HG03060 (cell line): ENCODE data around the gene FGGY.

ENCODE experiments used
- ATAC-seq: cut with Tn5 transposase; IDR thresholded peaks from one replicate; pipeline ENCODE4 v1.9.1; 2021; ENCODE audit warnings: low read depth, moderate number of reproducible peaks; ENCODE audit not compliant: unreplicated experiment

The FGGY gene

GRCh38 chr1:59378621-59379370, 81.9 kb downstream of the FGGY start:
- no peak for ATAC-seq

DNA sequence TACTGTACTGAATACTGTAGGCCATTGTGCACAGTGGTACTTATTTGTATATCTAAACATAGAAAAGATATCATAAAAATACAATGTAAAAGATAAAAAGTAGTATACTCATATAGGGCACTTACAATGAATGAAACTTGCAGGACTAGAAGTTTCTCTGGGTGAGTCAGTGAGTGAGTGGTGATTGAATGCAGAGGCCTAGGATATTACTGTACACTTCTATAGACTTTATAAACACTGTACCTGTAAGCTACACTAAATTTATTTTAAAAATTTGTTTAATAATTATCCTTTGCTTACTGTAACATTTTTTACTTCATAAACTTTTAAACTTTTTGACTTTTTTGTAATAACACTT, 82.5 kb downstream of the FGGY start:
- ATAC-seq: no peak

DNA sequence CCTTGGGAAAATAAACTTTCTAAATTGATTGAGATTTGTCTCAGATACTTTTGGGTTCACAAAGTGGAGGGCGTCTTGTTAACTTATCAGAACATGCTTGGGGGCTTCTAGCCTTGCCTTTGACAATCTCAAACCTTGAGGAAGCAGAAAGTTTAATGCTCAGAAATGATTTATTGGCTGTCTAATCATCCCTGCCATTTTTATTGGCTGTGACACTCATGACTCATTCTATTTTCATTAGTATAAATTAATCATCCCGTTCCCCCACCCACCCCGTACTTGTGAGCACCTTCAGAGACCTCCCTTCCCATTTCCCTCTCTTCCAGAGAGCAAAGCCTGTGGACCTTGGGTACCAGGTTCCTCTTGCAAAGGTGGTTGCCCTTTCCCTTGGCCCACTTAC, 87.1 kb downstream of the FGGY start:
- no peak for ATAC-seq

DNA sequence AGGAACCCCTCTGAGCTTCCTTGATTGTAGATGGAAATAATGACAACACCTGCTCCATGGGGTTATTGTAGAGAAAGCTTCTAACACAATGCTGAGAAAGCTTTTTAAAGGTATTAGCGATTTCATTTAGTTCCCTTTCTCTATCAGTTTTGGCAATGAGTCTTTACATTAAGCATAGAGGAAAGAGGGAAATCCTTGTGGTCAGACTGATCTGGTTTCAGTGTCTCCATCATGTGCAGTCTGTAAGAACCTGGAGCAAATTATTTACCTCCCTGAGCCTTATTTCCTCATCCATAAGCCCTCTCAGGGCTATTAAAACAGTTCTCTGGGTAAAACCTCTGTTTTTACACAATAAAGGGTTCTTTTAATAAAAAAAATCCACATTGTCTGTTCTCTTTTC, 87.5 kb downstream of the FGGY start:
- ATAC-seq: no peak

- no peak for ATAC-seq
These were observed 91.3 kb downstream of the FGGY start for GRCh38 chr1:59388191-59388590.

GRCh38 chr1:59389847-59390246, 93.0 kb downstream of the FGGY start:
- ATAC-seq: no peak

GRCh38 chr1:59390307-59390706, 93.4 kb downstream of the FGGY start:
- ATAC-seq: no peak

DNA sequence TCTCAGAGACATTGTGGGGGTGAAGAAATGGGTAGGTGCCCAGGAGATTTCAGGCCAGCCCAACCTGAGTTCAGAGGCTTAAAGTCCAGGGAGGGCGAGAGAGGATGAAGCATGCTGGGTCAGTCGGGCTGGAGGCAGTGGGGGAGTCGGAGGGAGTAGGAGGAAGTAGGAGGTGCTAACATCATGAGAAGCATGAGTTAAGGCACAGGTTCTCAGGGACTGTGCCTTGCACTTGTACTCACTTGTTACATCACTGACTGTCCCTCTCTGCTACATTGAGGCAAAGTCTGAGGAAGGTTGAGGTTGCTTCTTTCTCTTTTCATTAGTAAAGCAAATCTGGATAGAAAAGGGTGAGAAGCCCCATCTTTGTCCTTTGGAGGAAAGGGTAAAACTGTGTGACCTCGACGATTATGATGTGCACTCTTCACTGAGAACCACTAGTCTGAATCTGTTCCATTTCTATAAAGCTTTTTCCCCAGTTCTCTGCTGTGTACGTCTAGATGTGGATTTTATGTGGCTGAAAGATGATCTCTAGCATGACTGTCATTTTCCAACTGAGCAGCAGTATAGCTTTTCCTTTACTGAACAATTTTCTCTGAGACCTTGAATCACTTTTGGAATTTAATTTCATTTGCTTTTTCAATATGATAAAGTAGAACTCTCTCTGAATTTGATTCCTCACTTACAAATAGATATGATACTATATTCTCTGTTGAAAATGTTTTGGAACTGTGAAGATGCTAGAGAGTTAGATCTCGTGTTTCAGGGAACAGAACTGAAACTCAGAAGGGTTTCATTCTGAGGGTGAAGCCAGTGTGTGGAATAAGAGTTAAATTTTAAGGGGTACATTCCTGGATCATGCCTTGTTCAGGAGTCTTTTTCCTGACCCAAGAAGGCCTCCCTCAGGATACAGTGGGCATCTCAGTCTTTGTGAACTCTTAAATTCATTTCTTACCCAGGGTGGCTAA, 94.6 kb downstream of the FGGY start:
- ATAC-seq: no peak

DNA sequence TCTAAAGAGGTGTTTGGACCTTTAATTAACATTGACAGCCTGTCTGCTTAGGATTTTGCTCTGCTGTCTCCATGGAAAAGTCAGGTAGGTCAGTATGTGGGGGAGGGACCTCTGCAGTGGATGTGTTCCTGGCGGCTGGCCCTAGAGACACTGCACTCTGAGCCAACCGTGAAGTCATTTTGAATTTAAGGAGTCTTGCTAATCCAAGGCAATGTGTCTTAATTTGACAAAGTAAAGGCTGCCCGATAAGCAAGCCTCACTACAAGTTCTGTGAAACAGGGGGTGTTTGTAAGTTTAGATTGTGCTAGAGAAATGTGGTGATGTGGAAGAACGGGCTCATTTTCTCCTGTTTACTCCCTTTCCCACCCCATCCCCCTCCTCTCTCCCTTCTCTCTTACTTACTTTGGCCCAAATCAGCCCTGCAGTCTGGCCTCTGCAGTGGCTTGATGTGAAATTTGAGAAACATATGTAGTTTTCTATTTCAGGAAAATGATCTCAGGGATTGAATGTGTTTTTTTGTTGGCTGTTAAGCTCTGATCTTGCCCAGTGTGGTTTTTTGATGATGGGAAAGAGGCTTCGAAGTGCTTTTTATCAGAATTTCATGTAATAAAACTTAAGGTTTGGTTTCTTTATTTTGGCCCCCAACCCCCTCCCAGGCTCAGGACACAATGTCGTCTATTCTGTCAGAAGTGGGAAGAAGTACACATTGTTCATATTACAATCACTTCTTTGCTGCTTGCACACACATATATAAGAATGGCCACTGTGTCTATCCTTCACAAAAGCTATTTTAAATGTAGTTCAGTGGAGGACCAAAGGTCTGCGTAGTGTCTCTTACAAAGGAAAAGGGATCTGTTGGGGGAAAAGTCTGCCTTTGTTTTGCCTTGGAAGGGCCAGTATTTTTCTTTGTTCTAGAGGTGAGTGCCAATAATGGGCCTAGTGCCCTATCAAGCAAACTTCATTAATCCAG, 96.6 kb downstream of the FGGY start:
- ATAC-seq: no peak

DNA sequence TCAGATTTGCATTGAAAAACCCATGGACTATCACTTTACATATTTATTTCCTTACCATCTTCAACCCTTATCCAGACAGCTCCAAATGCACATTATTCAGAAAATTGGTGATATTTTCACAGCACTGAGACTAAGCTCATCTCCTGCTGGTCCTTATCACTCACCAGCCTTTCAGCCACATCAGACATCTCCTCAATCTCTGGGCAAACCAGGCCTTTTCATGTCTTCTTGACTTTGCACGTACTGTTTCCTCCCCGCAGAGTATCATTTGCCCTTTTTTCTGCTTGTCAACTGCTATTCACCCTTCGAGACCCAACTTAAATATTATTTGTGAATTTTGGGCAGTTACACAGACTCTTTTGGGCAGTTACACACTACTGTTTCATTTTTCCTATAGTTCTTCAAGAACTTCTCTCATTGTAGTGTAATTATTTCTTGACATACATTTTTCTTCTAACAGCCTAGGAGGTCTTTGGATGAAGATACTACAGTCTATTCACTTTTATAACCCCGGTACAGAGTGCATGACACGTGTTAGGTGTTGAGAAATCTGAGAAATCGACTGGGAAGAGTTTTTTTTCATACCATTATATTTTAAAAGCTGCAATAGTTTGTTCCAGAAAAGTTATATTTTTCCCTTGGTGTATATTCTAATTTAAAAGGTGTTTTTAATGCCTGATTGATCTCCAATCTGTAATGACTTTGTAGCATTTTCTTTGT, 98.0 kb downstream of the FGGY start:
- ATAC-seq: no peak

GRCh38 chr1:59396387-59396786, 99.5 kb downstream of the FGGY start:
- ATAC-seq: no peak

DNA sequence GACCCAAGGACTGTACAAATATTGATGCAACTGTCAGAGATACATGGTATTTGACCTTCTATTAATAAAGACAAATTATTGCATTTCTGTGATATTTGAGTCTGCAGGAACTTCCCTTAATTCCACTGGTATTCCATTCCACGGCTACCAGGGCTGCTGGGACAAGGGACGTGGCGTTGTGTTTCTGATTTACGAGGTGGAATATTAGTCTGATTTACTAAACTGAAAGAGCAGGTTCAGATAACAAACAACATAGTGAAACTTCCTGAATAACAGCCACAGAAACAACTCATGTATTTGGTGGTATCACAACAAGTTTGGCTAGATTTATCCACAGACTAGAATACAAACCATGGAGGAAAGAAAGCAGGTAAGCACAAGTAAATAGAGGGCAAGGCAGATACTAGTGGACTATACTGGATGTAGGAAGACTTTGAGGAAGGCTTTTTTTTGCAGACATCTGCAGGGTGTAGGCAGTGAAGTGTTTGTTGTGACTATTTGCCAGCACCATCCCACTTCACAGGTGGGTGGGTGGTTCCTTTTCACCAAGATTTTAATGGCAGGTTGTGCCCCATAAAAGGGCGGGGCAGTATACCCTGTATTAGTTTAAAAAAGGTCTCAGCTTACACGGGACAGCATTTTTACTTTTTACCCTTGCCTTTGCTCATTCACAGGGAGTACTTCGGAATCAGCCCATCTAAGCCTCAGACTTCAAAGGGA, 100.4 kb downstream of the FGGY start:
- no peak for ATAC-seq

DNA sequence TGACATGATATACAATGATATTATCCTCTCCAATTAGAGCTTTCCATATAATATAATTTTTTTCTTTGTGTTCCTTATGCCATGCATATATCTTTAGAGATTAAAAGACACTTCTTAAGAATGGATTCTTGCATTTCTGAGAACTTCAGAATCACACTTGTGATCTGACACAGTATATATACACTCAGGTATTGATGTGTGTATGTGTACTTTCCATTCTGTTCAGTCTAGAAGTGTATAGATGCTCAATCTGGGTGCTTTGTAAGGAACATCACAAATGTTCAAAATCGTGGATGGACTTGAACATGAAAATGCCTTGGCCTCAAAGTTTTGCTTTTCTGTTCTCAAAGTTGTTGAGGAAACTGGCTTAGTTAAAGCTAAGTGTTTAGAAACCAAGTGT, 102.7 kb downstream of the FGGY start:
- ATAC-seq: no peak

- no peak for ATAC-seq
These were observed 104.7 kb downstream of the FGGY start for GRCh38 chr1:59401581-59401980.

DNA sequence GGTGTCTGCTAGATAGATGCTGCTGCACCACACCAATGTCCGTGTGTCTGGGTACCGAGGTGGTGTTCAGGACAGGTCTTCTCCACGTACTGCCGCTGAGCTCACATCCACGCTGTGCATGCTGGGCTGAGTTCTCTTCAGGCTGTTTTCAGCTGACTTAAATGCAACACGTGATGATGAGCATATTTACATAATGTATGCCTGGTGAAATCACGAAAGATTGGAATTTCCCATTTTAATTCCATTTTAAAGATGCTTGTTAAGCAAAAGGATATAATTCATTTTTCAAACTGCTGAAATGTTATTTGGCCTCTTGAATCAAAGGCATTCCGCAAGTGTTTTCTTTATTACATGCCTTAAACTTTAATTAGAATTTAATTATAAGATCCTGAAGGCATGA, 107.9 kb downstream of the FGGY start:
- ATAC-seq: no peak

- no peak for ATAC-seq
These were observed 109.7 kb downstream of the FGGY start for GRCh38 chr1:59406437-59407164.

DNA sequence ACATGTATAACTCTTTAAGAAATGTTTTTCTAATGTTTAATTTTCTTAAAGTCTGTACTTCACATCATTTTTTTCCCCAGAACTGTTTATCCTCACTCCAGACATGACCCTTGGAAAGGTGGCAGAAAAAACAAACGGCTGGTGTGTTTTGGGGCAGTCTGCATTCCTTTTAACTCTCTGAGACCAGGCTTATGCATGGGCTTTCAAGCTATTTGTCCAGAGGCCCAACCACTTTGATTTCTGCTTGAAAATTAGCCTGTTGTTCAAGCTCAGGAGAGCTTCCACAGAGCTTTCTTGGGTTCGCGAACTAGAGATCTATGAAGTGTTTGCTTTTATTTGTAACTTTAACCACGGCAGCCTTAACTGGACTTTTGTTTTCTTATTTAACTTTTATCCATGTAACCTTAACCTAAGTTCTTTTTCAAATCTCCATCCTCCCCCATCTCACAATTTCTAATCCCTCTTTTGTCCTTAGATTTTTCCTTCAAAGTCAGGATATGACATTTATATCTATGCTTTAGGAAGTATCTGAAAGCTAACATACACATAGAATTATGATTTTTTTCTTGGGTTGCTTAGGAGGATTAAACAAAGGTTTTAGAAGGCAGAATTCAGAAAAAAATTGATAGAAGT, 111.8 kb downstream of the FGGY start:
- ATAC-seq: no peak

DNA sequence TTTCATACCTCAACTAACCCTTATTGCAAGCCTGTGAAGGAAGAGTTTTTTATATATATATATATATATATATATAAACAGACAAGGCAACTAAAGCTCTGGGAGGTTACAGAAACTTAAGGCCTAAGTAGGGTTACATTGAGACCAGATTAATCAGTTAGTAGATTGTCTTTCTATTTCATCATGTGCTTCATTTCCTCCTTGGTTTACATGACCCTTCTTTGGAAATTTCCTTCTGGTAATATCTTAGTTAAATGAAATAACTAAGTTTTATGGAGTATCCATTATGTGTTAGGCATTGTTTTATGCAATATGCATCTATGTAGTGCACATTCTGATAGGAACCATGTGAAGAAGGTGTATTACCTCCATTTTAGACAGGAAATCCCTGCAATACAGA, 112.7 kb downstream of the FGGY start:
- ATAC-seq: no peak
